ENCODE data around the gene KLHL26.
A peak's percentile ranks its signal among the peaks of the same experiment; 100 is the strongest.
"Not testable (repeated sequence)": the region's sequence is repeated elsewhere in the genome, so short reads cannot be mapped to it uniquely, and the experiment has no call there.

KLHL26 gene, protein sequence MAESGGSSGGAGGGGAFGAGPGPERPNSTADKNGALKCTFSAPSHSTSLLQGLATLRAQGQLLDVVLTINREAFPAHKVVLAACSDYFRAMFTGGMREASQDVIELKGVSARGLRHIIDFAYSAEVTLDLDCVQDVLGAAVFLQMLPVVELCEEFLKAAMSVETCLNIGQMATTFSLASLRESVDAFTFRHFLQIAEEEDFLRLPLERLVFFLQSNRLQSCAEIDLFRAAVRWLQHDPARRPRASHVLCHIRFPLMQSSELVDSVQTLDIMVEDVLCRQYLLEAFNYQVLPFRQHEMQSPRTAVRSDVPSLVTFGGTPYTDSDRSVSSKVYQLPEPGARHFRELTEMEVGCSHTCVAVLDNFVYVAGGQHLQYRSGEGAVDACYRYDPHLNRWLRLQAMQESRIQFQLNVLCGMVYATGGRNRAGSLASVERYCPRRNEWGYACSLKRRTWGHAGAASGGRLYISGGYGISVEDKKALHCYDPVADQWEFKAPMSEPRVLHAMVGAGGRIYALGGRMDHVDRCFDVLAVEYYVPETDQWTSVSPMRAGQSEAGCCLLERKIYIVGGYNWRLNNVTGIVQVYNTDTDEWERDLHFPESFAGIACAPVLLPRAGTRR

DNA sequence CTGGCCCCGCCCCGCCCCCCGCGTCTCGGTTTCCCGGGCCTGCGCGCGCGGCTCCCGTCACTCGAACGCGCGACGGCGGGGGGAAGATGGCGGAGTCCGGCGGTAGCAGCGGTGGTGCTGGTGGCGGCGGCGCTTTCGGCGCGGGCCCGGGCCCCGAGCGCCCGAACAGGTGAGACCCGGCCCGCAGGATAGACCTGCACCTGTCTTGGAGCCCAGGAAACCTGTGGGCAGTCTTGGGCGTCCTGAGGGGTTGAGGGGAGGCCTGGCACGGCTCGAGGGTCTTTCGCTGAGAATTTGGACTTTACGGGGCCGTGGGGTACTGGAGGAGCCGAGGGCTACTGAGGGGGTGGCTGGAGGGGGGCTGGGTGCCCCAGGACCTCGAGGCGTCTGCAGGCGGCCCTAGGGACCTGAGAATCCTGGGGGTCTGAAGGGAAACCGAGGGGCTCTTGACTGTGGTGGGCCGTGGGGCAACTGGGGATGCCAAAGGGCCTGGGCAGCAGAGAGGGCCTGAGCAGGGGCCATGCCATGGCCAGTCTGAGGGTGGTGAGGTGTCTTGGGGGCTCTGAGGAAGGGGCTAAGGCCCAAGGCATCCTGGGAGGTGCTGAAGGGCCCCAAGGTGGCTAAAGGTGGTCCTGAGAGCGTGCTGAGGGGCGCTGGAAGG, at the start of gene KLHL26:
Gene KLHL26 (plus strand): TSS at position 60 of the 661 bp plus-strand sequence. CDS start 27 bp downstream, at position 87.
- no peak for FAIRE-seq
- no peak for DNase-seq (ENCODE audit: low spot score)

DNA sequence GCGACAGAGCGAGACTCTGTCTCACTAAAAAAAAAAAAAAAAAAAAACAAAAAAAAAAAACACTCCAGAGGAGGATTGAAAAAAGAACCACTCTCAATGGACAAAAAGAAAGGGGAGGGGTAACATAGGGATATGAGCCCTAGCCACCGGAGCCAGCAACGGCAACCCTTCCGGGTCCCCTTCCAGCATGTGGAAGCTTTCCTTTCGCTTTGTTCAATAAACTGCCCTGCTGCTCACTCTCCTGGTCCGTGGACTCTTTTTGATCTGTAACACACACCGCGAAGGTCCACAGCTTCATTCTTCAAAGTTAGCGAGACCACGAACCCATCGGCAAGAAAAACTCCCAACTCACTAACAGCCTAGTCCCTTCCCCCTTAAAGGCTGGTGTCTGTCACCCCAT, 49.3 kb upstream of the KLHL26 start:
- DNase-seq (ENCODE audit: low spot score) (no peak), FAIRE-seq (no peak)

DNA sequence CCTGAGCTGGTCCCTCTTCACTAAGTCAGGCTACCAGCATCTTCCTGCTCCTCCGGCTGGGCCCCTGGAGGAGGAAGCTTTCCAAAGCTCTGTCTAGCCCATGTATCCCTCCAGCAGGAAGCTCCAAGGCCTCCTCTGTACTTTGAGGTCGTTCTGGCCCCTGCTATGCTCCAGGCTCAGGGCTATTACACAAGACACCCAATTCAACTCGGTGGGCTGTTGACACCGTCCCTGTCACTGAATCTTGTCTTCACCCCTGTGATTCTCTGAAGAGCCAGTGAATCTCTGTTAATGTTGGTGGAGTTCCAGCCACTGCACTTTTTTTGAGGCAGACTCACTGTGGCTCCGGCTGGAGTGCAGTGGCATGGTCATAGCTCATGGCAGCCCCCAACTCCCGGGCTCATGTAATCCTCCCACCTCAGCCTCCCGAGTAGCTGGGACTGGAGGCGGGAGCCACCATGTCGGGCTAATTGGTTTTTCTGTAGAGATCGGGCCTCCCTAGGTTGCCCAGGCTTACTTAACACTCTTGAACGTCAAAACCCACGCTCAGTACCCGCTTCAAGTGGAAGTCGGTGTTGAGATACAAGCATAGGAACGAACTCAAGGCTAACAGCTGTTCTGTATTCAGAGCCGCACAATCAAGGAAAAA, 48.7 kb upstream of the KLHL26 start:
- DNase-seq (ENCODE audit: low spot score), result no peak
- FAIRE-seq, result no peak

DNA sequence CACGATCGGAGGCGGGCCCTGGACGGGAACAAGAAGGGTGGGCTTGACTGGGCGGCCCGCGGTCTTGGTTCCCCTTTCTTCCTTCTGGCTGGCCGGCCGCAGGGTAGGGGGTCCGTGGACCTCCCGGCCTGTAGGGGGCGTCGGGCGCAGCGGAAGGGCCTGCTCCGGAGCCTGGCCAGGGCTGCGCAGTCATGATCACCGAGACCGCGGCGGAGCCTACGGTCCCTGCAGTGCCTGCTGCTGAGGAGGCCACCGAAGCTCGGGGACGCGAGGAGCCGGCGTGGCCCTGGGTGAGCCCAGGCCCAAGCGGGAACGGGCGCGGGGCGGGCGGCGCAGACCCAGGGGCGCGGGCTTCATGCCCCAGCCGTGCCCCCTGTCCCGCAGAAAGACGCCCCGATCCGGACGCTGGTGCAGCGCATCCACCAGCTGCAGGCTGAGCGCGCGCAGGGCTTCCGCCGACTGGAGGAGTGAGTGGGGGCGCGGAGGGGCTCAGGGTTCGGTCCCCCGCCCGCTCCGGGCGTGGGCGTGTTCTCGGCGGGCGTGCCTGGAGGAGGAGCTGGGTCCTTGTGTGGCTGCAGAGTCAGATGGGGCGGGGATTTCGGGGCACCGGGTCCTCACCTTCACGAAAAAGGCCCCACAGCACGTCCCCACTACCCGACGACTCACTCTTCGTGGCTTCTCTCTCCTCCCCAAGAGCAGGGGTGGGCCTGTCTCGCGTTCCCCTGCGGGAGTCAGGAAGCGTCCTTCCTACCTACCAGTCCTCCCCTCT, 48.0 kb upstream of the KLHL26 start, which contains the start of gene REX1BD:
Gene REX1BD (plus strand): TSS at position 188 of the 769 bp plus-strand sequence. CDS start 4 bp downstream, at position 192.
- DNase-seq (ENCODE audit: low spot score), result peak; percentile 81
- no peak for FAIRE-seq

DNA sequence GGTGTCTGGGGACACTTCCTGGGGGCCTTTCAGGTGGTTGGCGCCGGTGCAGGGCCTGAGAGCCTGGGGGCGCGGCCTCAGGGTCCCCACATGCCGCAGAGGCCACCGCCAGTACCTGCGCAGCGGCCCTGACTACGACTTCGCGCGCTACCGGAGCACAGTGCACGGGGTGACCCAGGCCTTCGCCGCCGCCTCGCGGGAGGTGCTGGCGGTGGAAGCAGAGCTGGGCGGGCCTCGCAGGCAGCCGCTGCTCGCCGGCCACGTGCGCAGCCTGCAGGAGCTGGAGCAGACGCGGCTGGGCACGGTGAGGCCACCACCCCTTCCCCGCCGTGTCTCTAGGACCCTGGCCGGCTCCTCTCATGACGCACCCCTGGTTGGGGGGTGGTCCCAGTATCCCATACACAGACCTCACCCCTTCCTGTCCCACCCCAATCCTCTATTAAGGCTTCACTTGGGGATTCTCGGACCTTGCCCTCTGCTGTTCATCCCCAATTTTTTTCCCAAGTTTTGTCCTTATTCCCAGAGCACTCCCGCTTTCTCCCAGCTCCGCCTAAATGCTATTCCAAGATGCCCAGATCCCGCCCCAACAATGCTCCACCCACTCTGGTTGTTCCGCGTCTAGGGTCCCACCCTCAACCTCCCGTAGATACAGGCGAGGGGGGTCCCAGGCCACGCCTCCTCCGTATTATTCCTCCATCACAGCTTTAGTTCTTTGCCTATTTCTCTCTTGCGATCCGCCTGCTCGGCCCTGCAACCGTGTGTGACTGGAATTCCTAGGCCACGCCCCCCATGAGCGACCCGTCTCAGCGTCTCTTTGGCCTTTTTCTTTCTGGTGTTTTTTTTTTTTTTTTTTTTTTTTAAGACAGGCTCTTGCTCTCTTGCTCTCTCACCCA, 47.2 kb upstream of the KLHL26 start:
- DNase-seq (ENCODE audit: low spot score) (peak; percentile 52), FAIRE-seq (no peak)

DNA sequence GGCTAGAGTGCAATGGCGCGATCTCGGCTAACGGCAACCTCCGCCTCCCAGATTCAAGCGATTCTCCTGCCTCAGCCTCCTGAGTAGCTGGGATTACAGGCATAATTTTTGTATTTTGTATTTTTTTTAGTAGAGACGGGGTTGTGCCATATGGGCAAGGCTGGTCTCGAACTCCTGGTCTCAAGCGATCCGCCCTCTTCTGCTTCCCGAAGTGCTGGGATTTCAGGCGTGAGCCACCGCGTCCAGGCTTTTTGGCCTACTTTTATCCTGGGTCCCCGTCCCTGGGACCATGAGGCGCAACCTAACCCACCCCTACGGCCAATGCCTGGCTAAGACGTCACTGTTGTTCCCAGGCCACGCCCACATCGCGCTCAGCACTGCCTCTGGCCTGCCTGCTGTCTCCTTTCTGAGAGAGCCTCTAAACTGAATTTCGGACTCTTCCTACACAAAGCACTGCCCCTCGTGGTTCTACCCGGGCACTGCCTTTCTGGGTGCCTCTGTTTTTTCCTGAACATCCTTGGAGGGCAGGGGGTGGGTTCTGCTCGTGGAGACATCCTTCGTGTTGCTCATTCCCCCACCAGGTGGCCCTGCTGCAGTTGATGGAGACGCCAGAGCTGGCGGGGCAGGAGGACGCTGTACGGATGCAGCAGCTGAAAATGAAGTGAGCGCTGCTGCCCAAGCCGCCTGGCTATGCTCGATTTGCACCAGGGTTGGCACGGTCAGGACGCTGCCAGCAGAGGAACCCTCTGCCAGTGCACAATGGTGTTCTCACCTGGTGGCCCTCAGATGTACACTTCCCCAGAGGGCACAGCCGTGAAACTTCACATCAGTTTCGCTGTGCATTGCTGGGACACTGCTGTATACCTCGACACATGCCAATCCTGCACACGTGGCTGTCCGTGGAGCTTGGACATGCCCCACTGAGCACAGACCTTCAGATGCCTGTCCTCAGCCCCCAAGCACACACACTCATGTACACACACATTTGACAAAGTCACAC, 46.3 kb upstream of the KLHL26 start:
- DNase-seq (ENCODE audit: low spot score), result no peak

DNA sequence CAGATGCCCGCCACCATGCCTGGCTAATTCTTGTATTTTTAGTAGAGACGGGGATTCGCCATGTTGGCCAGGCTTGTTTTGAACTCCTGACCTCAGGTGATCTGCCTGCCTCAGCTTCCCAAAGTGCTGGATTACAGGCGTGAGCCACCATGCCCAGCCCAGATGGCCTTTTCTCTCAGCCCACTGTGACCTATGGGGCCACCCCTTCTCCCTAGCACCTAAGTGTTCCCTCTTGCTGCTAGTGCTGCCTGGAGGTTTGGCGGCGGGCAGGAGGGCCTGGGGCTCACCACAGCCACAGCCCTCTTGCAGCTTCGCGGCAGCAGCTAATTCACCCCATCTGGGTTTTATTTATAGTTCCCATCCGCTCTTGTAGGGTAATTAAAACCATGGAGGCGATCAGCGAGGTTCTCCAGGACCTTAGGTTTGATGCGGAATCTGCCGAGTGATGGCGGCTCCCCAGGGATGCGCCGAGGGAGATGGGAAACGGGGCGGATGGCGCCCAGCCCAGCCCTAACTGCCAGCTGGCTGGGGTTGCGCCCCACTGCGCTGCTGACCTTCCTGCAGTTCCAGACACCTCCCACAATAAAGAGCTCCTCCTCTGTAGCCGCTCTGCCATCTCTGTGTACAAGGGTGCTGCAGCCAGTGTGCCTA, 45.0 kb upstream of the KLHL26 start:
- no peak for FAIRE-seq
- no peak for DNase-seq (ENCODE audit: low spot score)

More for the DNA sequence above, 46.3 kb upstream of the KLHL26 start:
- FAIRE-seq, result no peak

DNA sequence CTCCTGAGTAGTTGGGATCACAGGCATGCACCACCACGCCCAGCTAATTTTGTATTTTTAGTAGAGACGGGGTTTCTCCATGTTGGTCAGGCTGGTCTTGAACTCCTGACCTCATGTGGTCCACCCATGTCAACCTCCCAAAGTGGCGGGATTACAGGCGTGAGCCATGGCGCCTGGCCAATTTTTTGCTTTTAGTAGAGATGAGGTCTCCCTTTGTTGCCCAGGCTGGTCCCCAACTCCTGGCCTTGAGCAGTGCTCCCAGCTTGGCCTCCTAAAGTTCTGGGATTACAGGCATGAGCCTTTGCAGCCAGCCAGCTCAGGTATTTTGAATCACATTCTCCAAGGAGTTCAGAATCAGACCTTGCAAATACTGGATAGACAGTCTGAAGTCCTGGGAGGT, 44.1 kb upstream of the KLHL26 start:
- not testable (repeated sequence) for FAIRE-seq

DNA sequence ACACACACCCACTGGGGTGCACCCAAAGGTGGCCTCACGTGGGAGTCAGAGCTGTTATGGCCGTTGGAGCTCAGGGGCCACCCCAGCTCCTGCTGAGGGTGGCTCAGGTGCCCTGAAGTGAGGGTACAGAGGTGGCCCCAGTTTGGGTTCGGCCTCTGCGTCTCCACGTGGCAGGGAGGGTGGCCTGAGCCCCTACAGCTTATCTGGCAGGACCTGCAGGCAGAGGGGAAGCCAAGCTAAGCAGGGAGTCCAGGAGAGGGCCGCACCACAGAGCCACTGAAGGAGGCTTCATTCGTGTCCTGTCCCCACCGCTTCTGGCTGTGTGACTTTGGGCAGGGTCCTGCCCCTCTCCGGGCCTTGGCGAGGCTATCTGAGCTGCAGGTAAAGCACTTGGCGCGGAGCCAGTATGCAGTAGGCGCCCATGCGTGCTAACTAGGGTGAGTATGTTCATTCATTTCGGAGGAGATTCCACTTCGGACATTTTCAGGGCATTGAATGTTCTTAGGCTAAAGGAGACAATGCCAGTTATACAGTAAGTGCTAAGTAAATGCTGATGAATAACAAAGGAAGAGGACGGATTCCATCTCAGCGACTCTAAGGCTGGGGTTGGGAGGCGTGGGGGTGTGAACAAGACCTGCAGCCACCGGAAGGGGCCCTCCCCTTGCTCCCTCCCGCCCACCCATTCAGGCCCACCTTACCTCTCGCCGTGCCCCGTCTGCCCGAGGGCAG, 43.3 kb upstream of the KLHL26 start:
- no peak for FAIRE-seq

More for the DNA sequence above, 44.1 kb upstream of the KLHL26 start:
- DNase-seq (ENCODE audit: low spot score), result not testable (repeated sequence)

DNA sequence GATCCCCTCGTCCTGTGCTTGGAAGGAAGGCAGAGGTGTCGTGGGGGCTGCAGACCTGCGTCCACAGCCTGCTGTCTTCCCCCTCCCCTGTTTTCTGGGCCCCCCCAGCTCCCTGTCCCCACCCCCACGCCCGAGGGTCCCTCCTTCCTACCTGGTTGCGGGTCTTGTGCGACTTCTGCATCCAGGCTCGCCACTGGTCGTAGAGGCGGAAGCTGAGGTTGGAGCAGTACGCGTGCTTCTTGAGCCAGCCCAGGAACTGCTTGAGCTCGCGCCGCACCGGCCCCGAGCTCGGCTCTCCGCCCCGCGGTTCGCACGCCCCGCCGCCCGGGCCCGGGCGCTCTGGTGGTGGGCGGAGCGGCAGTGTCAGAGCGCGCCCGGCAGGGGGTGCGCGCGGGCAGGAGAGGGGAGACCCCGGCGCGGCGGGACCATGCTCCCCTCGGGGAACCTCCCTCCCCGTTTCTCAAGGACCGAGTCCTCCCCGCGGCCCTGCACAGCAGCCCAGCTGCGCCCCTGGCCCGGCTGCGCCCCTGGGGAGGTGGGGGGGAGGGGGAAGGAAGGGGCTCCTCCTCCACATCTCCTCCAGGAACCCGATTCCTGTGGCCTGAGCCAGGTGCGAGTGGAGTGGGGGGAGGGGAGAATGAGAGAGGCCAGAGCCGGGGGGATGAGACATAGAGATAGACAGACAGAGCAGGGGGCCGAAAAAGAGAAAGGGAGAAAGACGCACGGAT, 42.6 kb upstream of the KLHL26 start:
- FAIRE-seq, result no peak
- peak; percentile 79 for DNase-seq (ENCODE audit: low spot score)

More for the DNA sequence above, 43.3 kb upstream of the KLHL26 start:
- no peak for DNase-seq (ENCODE audit: low spot score)

DNA sequence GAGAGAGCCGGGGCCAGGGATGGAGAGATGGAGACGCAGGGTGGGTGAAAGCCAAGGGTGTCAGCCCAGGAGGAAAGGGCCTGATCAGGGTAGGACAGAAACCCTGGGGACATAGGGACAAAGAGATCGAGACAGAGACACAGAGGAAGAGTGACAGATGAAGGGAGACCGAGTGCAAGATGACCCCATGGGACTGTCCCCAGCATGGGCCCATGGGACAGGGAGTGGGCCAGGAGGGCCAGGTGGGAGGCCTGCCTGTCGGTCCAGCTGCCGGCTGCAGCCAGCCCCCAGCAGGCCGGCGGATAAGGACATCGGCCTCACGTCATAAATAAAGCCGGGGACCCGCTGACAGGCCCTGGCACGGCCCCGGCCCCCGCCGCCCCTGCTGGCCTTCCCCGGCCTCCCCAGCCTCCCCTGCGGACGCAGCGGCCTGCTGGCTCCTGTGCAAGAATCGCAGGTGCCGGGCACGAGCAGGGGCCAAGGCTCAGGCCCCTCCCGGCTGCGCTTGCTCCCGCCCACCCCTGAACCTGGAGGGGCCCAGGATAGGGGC, 41.9 kb upstream of the KLHL26 start:
- DNase-seq (ENCODE audit: low spot score) (no peak), FAIRE-seq (no peak)

DNA sequence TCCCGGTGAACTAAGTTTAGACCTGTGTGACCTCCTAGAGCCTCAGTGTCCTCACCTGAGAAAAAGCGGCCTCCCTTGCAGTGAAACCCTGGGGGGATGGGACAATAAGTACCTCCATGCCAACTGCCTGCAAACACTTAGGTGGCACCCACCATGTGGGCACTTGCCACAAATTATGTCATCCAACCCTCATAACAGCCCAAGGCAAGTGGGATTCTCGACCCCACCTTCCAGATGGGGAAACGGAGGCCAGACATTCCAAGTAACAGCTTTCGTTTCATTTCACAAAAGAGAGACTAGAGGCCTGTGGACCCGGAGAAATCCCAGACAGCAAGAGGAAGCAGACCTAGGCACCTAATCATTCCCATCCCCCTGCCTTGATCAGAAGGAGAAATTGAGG, 41.4 kb upstream of the KLHL26 start:
- DNase-seq (ENCODE audit: low spot score), result no peak
- no peak for FAIRE-seq

DNA sequence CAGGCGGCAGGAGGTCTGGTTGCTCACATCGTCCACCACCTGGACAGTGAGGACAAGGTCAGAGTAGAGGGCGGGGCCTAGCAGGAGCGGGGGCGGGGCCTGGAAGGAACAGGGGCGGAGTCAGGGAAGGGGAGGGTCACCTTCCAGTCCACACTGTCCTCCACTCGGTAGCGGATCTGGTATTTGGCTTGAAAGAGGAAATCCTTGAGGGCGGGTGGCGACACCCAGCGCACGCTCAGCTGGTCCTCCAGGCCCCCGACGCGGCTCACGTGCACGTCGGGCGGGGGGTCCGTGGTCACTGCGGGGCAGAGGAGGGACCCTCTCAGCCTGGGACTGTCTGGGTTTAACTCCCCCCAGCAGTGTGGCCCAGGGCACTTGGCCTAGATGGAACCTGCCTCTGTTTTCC, 40.1 kb upstream of the KLHL26 start:
- DNase-seq (ENCODE audit: low spot score), result no peak
- no peak for FAIRE-seq

DNA sequence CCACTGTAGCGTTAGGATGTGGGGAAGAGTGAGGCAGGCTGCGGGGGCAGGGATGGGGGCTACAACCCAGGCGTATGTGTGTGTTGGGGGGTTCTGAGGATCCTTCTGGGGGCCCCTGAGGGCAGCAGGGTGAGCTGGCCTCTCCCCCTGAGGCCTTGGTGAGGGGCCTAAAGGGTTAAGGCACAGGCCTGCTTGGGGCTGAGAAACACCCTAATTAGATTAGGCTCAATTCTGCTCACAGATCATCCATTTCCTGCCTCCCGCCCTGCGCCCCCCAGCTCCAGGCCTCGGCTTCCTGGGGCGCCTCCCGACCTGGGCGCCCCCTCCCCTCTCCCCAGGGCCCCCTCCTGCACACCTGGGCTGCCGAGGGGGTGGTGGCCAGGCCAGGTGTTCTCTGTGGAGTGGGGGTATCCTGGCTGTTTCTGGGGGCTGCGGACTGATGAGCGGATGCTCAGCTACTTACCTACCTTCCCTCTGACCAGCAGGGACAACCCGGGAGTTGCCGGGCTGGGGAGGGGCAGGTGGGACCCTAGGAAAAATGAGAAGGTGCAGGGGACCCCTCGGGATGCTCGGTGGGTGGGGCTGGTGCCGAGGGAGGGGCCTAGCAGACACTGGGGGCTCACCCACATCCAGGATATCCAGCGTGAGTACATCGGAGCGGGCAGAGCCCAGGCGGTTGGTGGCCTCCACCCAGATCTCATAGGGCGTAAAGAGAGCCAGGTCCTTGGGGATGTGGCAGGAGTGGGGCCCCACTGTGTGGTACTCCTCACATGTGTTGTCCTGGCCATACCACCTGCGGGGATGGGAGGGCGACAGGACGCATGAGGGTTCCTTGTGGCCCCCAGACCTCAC, 38.8 kb upstream of the KLHL26 start:
- no peak for FAIRE-seq
- DNase-seq (ENCODE audit: low spot score), result no peak

DNA sequence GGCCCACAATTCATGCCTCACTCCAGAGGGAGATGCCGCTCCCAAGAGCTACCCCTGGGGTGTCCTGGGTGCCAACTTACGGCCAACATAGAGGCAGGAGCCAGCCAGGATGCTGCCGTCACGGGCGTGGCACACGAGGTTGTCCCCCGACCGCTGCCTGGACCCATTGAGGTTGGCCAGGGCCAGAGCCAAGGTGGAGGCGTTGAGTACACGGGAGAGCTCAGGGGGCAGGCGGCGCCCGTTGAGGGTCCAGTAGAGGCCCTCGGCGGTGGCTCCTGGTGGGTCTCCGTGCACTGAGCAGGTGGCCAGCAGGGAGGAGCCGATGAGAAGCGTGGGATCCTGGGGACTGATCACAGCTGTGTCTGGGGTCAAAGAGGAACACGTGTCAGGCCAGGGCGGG, 37.3 kb upstream of the KLHL26 start:
- no peak for DNase-seq (ENCODE audit: low spot score)

More for the DNA sequence above, 37.3 kb upstream of the KLHL26 start:
- no peak for FAIRE-seq
